GM11168 (cell line): ENCODE data around the gene VPS37C.
"Not testable (repeated sequence)": the region's sequence is repeated elsewhere in the genome, so short reads cannot be mapped to it uniquely, and the experiment has no call there.

Source experiments
- in situ Hi-C: fragments of 300-500 bp; cut with MboI; formaldehyde crosslinking; loops from one replicate; pipeline ENCODE4 v1.12.0; 2022; ENCODE audit warnings: low sequenced_read_pairs; ENCODE audit not compliant: unreplicated experiment

Gene VPS37C

GRCh38 chr11:61161190-61162091 lies at the start of gene VPS37C:
Gene VPS37C (minus strand): TSS chr11:61161426. CDS start chr11:61138829, 22,597 bp downstream.
- in situ Hi-C loops = no loop called here

DNA sequence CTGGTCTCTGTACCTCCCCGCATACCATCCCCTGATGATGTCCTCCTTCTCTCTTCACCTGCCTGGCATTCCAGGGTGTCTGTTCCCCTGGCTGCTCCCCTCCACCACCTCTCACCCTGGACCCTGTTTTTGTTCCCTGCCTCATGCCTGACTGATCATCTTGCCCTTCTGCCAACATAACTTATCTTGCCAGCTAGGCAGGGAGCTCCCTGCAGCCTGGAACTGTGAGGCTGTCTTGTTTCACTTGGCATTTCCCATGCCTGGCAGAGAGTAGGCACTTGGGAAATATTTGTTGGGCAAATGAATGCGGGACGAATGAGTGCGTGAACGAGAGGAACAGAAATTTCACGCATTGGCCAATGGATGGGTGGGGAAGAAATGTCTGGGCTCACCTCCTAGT lies 49.4 kb upstream of the VPS37C start:
- in situ Hi-C loops = not testable (repeated sequence)

DNA sequence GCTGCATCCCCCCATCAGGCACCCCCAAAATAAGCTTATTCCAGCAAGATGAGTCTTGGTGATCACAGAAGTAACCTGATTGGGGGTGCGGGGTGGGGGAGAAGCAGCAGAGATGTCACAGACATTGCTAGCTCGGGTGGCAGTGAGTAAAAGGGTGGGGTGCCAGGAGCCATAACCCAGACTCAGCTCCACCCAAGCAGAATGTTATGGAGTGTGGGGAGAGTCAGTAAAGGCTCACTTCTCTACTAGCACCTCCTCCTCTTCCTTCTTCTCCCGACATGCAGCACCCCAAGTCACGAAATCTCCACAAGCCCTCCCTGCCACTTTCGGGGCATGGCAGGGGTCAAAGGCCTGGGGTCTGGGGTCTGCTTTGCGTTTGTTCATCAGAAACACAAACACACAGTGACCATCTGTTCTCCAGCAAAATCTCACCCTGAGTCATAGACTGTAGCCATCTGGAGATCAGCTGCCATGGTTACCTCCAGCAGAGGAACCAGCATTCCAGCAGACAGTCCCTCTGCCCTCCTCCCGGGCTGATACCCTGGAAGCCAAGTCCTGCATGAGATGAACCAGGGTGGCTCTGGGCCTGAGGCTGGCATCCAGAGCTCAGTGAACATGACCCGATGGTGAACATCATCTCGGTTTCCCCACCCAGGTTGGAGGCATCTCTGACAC lies 46.5 kb upstream of the VPS37C start:
- in situ Hi-C loops = not testable (repeated sequence)

DNA sequence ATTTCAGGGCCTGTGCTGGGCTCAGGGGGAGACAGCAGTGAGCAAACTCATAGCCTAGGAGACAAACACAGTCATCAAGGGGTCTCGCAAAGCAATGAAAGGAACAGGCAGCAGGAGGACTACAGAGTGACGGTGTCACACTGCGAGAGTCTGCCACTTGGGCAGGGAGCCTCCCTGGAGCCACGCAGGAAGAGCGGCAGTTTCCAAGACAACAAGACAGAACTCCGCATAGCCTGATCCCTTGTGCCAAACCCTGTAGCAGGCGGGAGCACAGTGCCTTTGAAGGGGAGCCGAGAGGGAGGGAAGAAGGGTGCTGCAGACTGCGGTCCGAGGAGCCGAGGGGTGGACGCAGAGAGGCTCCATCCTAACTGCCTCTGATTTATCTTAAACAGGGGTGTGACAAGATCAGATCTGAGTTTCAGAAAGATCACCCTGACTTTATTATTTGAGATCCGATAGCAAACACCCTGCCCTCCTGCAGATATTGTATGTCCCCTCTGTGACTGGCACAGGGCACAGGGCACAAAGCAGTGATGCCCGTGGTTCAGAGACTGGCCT lies 43.4 kb upstream of the VPS37C start:
- in situ Hi-C loops = not testable (repeated sequence)

GRCh38 chr11:61203873-61204272 lies 42.6 kb upstream of the VPS37C start:
- in situ Hi-C loops = not testable (repeated sequence)

DNA sequence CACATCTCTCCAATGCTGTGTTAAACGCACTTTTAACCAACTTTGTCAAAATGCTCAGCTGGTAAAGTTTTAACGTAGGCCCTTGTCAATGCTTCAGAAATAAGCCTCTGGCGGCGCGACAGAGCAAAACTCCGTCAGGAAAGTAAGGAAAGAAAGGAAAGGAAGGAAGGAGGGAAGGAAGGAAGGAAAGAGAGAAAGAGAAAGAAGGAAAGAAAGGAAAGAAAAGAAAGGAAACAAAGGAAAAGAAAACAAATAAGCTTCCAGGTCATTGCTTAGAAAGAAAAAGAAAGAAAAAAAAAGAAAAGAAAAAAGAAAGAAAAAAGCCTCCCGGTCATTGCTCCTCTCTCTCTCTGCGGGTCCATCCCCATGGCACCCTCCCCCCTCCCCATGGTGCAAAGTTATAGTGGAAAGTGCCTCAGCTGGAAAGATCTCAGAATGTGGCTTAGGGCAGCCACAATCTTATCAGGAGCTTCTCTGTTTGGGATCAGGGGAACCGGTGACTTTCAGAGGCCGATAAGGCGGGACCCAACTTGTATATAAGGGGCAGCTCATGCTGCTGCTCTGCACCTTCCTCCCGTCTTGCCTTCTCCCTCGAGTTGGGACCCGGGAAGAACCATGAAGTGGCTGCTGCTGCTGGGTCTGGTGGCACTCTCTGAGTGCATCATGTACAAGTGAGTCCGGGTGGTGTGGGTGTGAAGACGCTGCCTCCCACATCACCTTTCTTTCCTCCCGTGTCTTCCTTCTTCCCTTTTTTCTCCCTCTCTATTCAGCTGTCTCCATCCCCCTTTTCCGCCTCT lies 41.9 kb upstream of the VPS37C start, which contains the start of gene PGA3:
Gene PGA3 (plus strand): TSS at position 566 of the 797 bp plus-strand sequence. CDS start 50 bp downstream, at position 616.
- in situ Hi-C loops = not testable (repeated sequence)

- in situ Hi-C loops = no loop called here
Measured at GRCh38 chr11:61201476-61201875, 40.2 kb upstream of the VPS37C start.

DNA sequence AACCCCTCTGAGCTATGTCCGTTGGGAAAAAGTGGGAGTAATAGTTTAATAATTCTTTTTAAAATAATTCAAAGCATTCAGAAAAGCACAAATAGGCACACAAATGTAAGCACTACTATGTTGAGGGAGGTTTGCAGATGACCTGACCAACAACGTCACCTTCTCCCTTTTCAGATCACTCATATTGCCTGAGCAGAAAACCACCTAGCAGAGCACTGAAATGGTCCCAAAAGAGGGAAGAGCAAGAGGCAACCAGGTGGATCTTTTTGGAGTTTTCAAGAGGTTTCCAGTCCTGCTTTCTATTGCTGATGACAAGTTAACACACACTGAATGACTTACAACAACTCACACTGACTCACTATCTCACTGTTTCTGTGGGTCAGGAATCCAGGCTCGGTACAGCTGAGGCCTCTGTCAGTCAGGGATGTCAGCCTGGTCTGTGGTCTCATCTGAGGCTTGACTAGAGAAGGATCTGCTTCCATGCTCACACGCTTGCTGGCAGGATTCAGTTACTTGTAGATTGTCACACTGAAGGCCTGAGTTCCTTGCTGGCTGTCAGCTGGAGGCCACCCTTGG lies 37.8 kb upstream of the VPS37C start:
- in situ Hi-C loops = loop anchor here (5.0 kb wide), 1 partner anchor 38 kb away; no protein-coding TSS in a partner anchor

- in situ Hi-C loops = loop anchor here (5.0 kb wide), 1 partner anchor 39 kb away; no protein-coding TSS in a partner anchor
Measured at GRCh38 chr11:61198361-61198760, 37.1 kb upstream of the VPS37C start.

- in situ Hi-C loops = loop anchor here (5.0 kb wide), 1 partner anchor 42 kb away; no protein-coding TSS in a partner anchor
Measured at GRCh38 chr11:61195719-61196118, 34.5 kb upstream of the VPS37C start.

DNA sequence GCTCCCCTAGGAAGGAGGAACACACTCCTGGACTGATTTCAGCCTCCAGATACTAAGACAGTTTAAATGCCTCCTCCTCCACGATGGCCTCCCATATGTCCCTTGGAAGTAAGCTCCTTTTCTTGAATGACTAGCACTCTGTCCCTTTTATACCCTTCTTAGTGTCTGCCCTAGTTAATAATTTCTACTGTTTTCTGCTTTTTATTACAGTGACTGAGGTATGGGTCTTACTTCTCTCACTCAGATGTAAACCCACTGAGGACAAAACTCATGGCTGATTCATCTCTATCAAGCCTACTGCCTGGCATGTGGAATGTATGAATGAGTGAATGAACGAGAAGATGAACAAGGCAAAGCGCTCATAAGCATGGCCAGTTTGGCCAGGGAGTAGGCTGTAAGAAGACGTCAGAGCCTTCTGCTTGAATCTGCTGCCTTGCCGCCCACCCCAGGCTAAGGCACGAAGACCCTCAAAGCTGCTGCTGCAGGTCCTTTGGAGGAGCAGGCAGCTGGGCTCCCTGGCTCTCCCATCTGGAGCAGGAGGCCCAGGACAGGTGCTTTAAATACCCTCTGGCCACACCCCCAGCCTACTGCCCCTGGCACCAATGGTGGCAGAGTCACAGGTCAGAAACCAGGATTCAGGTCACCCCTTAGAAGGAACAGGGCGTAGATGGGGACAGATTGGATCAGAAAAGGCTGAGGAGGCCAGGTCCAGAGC lies 33.9 kb upstream of the VPS37C start:
- in situ Hi-C loops = loop anchor here (5.0 kb wide), 1 partner anchor 42 kb away; no protein-coding TSS in a partner anchor

- in situ Hi-C loops = no loop called here
Measured at GRCh38 chr11:61194169-61194671, 33.0 kb upstream of the VPS37C start.

GRCh38 chr11:61193596-61193995 lies 32.4 kb upstream of the VPS37C start:
- in situ Hi-C loops = no loop called here

DNA sequence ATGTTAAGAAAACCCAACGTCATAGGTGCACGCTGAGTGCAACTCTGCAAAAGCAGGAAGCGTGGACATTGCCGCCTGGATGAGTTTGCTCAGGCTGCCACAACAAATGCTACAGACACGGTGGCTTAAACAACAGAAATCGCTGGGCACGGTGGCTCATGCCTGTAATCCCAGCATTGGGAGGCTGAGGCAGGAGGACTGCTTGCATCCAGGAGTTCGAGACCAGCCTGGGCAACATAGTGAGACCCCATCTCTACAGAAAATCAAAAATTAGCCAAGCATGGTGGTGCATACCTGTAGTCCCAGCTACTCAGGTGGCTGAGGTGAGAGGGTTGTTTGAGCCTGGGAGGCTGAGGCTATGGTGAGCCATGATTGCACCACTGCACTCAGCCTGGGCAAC lies 28.7 kb upstream of the VPS37C start:
- in situ Hi-C loops = no loop called here

DNA sequence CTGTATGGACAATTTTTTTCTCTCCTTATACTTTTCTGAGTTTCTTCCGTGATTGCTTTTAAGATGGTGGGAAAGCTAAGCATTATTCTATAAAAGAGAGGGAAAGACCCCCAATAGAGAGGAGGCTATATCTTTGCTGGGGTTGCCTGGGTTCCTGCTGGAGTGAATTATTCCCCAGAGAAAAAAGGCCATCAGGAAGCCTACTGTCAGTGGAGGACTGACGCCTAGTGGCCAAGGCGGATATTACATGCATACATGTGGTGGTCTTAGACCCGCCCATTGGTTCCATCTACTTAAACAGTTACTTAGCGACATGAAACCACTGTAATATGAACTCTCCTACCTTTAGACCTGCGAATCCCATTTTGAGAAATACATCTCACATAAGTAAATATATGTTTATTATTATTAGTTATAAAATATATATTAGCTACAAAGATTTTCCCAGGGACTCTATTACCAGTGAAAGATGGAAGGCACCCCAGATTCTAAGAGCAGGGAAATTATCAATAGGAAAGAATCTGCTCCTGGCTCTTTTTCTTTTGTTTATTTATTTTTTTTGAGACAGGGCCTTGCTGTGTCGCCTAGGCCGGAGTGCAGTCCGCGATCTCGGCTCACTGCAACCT lies 26.4 kb upstream of the VPS37C start:
- in situ Hi-C loops = no loop called here

DNA sequence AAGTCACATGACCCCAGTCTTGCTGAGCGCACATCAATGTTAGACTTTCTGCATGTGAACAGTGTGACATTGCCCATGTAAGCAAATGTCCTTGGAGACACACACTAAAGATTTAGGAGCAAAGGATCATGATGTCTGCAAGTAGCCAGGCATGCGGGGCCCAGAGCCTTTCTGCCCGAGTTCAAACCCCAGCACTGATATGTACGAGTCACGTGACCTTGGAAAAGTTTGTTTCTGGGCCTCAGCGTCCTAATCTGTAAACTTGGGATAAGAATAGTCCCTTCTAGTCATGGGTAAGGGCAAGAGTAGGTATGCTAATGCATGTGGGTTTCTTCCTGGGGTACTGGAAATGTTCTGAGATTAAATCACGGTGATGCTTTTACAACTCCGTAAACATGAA lies 25.3 kb upstream of the VPS37C start:
- in situ Hi-C loops = no loop called here

DNA sequence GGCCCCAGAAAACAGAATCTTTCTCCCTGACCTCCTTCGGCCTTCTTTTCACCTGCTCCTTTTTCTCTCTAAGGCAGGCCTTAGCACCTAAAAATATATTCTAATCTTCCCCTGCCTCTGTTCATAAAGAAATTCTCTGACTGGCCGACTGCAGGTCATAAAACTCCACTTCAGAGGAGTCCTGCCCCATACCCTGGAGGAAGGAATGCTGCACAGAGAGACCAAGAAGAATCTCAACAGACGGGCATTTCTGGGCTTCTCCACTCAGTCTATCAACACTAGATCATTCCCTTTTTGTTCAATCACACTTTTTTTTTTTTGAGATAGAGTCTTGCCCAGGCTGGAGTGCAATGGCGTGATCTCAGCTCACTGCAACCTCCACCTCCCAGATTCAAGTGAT lies 22.4 kb upstream of the VPS37C start:
- in situ Hi-C loops = no loop called here

DNA sequence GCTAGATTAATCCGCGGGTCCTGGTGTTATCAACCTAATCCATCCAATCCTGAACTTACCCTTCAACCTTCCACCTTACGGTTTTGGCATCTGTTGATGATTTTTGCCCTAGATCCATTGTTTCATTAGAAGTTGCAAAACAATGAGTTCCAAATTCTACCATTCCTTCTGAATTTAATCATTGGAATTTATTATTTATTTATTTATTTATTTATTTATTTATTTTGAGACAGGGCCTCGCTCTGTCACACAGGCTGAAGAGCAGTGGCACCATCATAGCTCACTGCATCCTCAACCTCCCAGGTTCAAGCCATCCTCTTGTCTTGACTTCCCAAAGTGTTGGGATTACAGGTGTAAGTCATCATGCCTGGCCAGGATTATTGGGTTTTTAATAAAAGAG lies 20.3 kb upstream of the VPS37C start:
- in situ Hi-C loops = no loop called here
